Measurements from ENCODE around the gene DSG2. TPM values are rescaled to one million over a fixed set of nuclear protein-coding genes. Genes with fewer than 3 reads are reported as not detected.
A peak's percentile ranks its signal among the peaks of the same experiment; 100 is the strongest.

DSG2 gene
- 50.5 and 65.6 TPM in 2 replicates for total RNA-seq (ENCODE audit: low replicate concordance)

DNA sequence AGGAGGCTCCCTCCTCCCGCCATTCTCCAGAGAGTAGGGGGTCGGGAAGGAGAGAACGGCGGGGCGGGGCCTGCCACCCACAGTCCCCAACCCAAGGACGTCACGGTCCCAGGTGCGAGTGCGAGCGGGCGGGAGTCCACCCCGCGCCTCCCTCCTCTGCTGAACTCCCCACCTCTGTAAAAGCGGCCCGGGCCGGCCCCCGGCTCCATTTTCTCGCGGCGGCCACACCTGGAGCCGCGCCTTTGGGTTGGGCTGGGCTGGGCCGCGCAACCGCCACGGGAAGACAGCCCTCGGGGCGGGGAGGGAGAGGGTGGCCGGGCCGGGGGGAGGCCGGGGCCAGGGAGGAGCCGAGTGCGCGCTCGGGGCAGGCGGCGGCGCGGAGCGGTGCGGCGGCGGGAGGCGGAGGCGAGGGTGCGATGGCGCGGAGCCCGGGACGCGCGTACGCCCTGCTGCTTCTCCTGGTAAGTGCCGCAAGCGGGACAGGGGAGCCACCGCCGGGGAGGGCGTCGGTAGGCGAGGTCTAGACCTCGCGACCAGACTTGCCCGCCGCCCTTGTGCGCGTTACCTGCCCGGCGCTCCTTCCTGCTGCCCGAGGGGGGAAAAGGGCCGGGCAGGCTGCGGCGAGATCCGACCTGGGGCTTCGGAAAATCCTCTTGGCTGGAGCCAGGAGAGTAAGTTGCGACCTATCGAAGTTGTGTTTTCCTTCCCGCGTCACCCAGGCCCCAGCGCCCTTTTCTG lies at the start of gene DSG2:
DSG2 (plus strand) TSS at position 342 of the 738 bp plus-strand sequence; CDS start at position 417, 75 bp downstream.
- no peaks in the 10 kb centered on the region for H4K20me1 ChIP-seq (ENCODE audit: low read depth)
- H2AFZ ChIP-seq (replicated peaks) = peak within 1 kb of the TSS; percentile 93
- peaks cover 46% of the 10 kb centered on the region for H3K79me2 ChIP-seq (ENCODE audit: low read depth)
- peak within 1 kb of the TSS; percentile 69 for H3K4me3 ChIP-seq
- peak; percentile 85 for DNase-seq (ENCODE audit: low spot score)
- Mint-ChIP-seq H3K4me3 (peak within 1 kb of the TSS; percentile 96), H3K27me3 (ENCODE audit: insufficient read depth, low read depth) (peaks cover 16% of the 10 kb centered on the region), H3K27ac (peak within 1 kb of the TSS; percentile 43), H3K9me3 (no peaks in the 10 kb centered on the region), H3K36me3 (no peaks in the 10 kb centered on the region), H3K4me1 (peaks cover 7% of the 10 kb centered on the region)
- peaks cover 19% of the 10 kb centered on the region for H3K27me3 ChIP-seq
- H3K4me1 ChIP-seq = peaks cover 19% of the 10 kb centered on the region
- no peaks in the 10 kb centered on the region for H3K9me3 ChIP-seq (ENCODE audit: low read depth)
- peak within 1 kb of the TSS; percentile 33 for H3K9ac ChIP-seq
- H3F3A ChIP-seq (ENCODE audit: low read depth) = peaks cover 9% of the 10 kb centered on the region
- TF ChIP-seq EZH2 (IDR thresholded peaks at IDR 0.05) (no peak), EZH2phosphoT487 (IDR thresholded peaks at IDR 0.05) (peak; percentile 22)
- no peaks in the 10 kb centered on the region for H3K36me3 ChIP-seq
- H3K4me2 ChIP-seq = peak within 1 kb of the TSS; percentile 98
- no peak within 1 kb of the TSS for H3K27ac ChIP-seq

GRCh38 chr18:31450409-31450808 lies 47.6 kb upstream of the DSG2 start:
- no peaks in the 10 kb centered on the region for H3K4me1 Mint-ChIP-seq
- Histone ChIP-seq H3K9me3 (ENCODE audit: low read depth) (no peaks in the 10 kb centered on the region), H3K4me3 (no peak overlapping the region), H3K27me3 (no peaks in the 10 kb centered on the region), H4K20me1 (ENCODE audit: low read depth) (no peaks in the 10 kb centered on the region), H3K9ac (no peak overlapping the region), H3K79me2 (ENCODE audit: low read depth) (no peaks in the 10 kb centered on the region), H3K4me2 (no peak overlapping the region), H3K36me3 (no peaks in the 10 kb centered on the region), H3F3A (ENCODE audit: low read depth) (no peaks in the 10 kb centered on the region), H2AFZ (replicated peaks) (no peak overlapping the region), H3K27ac (no peak overlapping the region), H3K4me1 (no peaks in the 10 kb centered on the region)
- H3K27me3 Mint-ChIP-seq (ENCODE audit: insufficient read depth, low read depth) = no peaks in the 10 kb centered on the region
- H3K36me3 Mint-ChIP-seq = no peaks in the 10 kb centered on the region
- no peak for DNase-seq (ENCODE audit: low spot score)
- H3K9me3 Mint-ChIP-seq = no peaks in the 10 kb centered on the region
- TF ChIP-seq EZH2 (IDR thresholded peaks at IDR 0.05) (no peak), EZH2phosphoT487 (IDR thresholded peaks at IDR 0.05) (no peak)
- TF ChIP-seq, protein P1, sequence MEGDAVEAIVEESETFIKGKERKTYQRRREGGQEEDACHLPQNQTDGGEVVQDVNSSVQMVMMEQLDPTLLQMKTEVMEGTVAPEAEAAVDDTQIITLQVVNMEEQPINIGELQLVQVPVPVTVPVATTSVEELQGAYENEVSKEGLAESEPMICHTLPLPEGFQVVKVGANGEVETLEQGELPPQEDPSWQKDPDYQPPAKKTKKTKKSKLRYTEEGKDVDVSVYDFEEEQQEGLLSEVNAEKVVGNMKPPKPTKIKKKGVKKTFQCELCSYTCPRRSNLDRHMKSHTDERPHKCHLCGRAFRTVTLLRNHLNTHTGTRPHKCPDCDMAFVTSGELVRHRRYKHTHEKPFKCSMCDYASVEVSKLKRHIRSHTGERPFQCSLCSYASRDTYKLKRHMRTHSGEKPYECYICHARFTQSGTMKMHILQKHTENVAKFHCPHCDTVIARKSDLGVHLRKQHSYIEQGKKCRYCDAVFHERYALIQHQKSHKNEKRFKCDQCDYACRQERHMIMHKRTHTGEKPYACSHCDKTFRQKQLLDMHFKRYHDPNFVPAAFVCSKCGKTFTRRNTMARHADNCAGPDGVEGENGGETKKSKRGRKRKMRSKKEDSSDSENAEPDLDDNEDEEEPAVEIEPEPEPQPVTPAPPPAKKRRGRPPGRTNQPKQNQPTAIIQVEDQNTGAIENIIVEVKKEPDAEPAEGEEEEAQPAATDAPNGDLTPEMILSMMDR (IDR thresholded peaks at IDR 0.05) = no peak
- no peak overlapping the region for H3K4me3 Mint-ChIP-seq
- H3K27ac Mint-ChIP-seq = no peak overlapping the region

DNA sequence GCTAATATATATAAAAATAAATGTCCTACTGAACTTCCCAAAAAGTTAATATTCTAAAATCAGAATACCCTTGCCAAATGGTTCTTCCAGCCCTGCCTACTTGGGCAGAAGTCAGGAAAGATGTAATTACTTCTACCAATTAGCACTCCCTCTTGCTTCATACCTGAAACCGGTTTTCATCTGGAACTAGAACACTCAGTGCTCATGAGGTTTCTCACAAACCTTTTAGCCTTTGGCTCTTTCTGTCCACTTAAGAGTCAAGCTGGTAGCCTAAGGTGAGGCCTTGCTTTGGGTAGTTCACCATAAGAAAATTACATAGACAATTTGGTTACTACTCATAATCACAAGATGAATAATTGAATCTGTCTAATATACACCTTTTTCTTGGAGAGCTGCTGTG lies 46.4 kb upstream of the DSG2 start:
- Mint-ChIP-seq H3K9me3 (no peaks in the 10 kb centered on the region), H3K36me3 (no peaks in the 10 kb centered on the region), H3K4me3 (no peak overlapping the region), H3K27ac (no peak overlapping the region), H3K4me1 (no peaks in the 10 kb centered on the region), H3K27me3 (ENCODE audit: insufficient read depth, low read depth) (no peaks in the 10 kb centered on the region)
- H3K27ac ChIP-seq = no peak overlapping the region
- no peaks in the 10 kb centered on the region for H3K9me3 ChIP-seq (ENCODE audit: low read depth)
- no peak overlapping the region for H2AFZ ChIP-seq (replicated peaks)
- DNase-seq (ENCODE audit: low spot score) = no peak
- H3K4me2 ChIP-seq = no peak overlapping the region
- no peak overlapping the region for H3K4me3 ChIP-seq
- H3K27me3 ChIP-seq = no peaks in the 10 kb centered on the region
- no peaks in the 10 kb centered on the region for H3K36me3 ChIP-seq
- H3K9ac ChIP-seq = no peak overlapping the region
- no peaks in the 10 kb centered on the region for H3K4me1 ChIP-seq
- no peaks in the 10 kb centered on the region for H3F3A ChIP-seq (ENCODE audit: low read depth)
- TF ChIP-seq EZH2 (IDR thresholded peaks at IDR 0.05) (no peak), EZH2phosphoT487 (IDR thresholded peaks at IDR 0.05) (no peak)
- TF ChIP-seq, protein P1 (IDR thresholded peaks at IDR 0.05) = no peak
- no peaks in the 10 kb centered on the region for H4K20me1 ChIP-seq (ENCODE audit: low read depth)
- H3K79me2 ChIP-seq (ENCODE audit: low read depth) = no peaks in the 10 kb centered on the region

GRCh38 chr18:31454066-31454708 lies 43.8 kb upstream of the DSG2 start:
- Histone ChIP-seq H3K27me3 (no peaks in the 10 kb centered on the region), H3K4me2 (no peak overlapping the region), H3K4me3 (no peak overlapping the region), H4K20me1 (ENCODE audit: low read depth) (no peaks in the 10 kb centered on the region), H3F3A (ENCODE audit: low read depth) (no peaks in the 10 kb centered on the region), H3K9ac (no peak overlapping the region), H3K4me1 (no peaks in the 10 kb centered on the region), H3K27ac (no peak overlapping the region), H2AFZ (replicated peaks) (no peak overlapping the region), H3K36me3 (no peaks in the 10 kb centered on the region), H3K9me3 (ENCODE audit: low read depth) (no peaks in the 10 kb centered on the region), H3K79me2 (ENCODE audit: low read depth) (no peaks in the 10 kb centered on the region)
- H3K4me3 Mint-ChIP-seq = no peak overlapping the region
- no peaks in the 10 kb centered on the region for H3K36me3 Mint-ChIP-seq
- H3K4me1 Mint-ChIP-seq = no peaks in the 10 kb centered on the region
- no peak for DNase-seq (ENCODE audit: low spot score)
- TF ChIP-seq EZH2phosphoT487 (IDR thresholded peaks at IDR 0.05) = no peak
- TF ChIP-seq EZH2 (IDR thresholded peaks at IDR 0.05) = no peak
- TF ChIP-seq, protein P1 (IDR thresholded peaks at IDR 0.05) = no peak
- H3K27me3 Mint-ChIP-seq (ENCODE audit: insufficient read depth, low read depth) = no peaks in the 10 kb centered on the region
- H3K27ac Mint-ChIP-seq = no peak overlapping the region
- H3K9me3 Mint-ChIP-seq = no peaks in the 10 kb centered on the region
